ENCODE data around the gene C10orf53. TPM values are rescaled to one million over a fixed set of nuclear protein-coding genes. Genes with fewer than 3 reads are reported as not detected.

C10orf53 gene
- total RNA-seq, 1 donor from 2014 or later, result not detected

GRCh38 chr10:49686651-49687050, 7.2 kb downstream of the C10orf53 start:
- no peaks in the 10 kb centered on the region for H3K27me3 ChIP-seq
- intact Hi-C loops (cut with DNase I), result no loop called here
- H3K27ac ChIP-seq, result no peak overlapping the region
- DNase-seq (ENCODE audit: extremely low spot score in 2 of 2), result no peak
- TF ChIP-seq POLR2AphosphoS5 (IDR thresholded peaks at IDR 0.05; ENCODE audit: insufficient read depth in 1 of 2, low read depth in 1 of 2), result no peak
- TF ChIP-seq CTCF (IDR thresholded peaks at IDR 0.05), result no peak
- TF ChIP-seq POLR2A (IDR thresholded peaks at IDR 0.05), result no peak
- H3K4me3 ChIP-seq, result no peak overlapping the region
- H3K9me3 ChIP-seq, result no peaks in the 10 kb centered on the region
- no peaks in the 10 kb centered on the region for H3K36me3 ChIP-seq
- H3K4me1 ChIP-seq, result no peaks in the 10 kb centered on the region

GRCh38 chr10:49688261-49688846, 8.9 kb downstream of the C10orf53 start:
- Histone ChIP-seq H3K4me3 (no peak overlapping the region), H3K27me3 (no peaks in the 10 kb centered on the region), H3K27ac (no peak overlapping the region), H3K36me3 (no peaks in the 10 kb centered on the region), H3K9me3 (no peaks in the 10 kb centered on the region), H3K4me1 (no peaks in the 10 kb centered on the region)
- peak; percentile 49 to 70 for DNase-seq (ENCODE audit: extremely low spot score in 2 of 2)
- TF ChIP-seq POLR2AphosphoS5 (IDR thresholded peaks at IDR 0.05; ENCODE audit: insufficient read depth in 1 of 2, low read depth in 1 of 2), result no peak
- no peak for TF ChIP-seq CTCF (IDR thresholded peaks at IDR 0.05)
- TF ChIP-seq POLR2A (IDR thresholded peaks at IDR 0.05), result no peak
- intact Hi-C loops (cut with DNase I), result no loop called here

GRCh38 chr10:49688920-49689319, 9.5 kb downstream of the C10orf53 start:
- Histone ChIP-seq H3K27me3 (no peaks in the 10 kb centered on the region), H3K4me1 (no peaks in the 10 kb centered on the region), H3K27ac (no peak overlapping the region), H3K36me3 (no peaks in the 10 kb centered on the region), H3K9me3 (no peaks in the 10 kb centered on the region), H3K4me3 (no peak overlapping the region)
- DNase-seq (ENCODE audit: extremely low spot score in 2 of 2), result peak in 1 of 2 donors; percentile 44
- TF ChIP-seq POLR2AphosphoS5 (IDR thresholded peaks at IDR 0.05; ENCODE audit: insufficient read depth in 1 of 2, low read depth in 1 of 2), result no peak
- no peak for TF ChIP-seq POLR2A (IDR thresholded peaks at IDR 0.05)
- intact Hi-C loops (cut with DNase I), result no loop called here

- TF ChIP-seq POLR2AphosphoS5 (IDR thresholded peaks at IDR 0.05; ENCODE audit: insufficient read depth in 1 of 2, low read depth in 1 of 2) (no peak), CTCF (IDR thresholded peaks at IDR 0.05) (no peak), POLR2A (IDR thresholded peaks at IDR 0.05) (no peak)
- DNase-seq (ENCODE audit: extremely low spot score in 2 of 2), result peak in 1 of 2 donors; percentile 62
- Histone ChIP-seq H3K36me3 (no peaks in the 10 kb centered on the region), H3K27me3 (no peaks in the 10 kb centered on the region), H3K9me3 (no peaks in the 10 kb centered on the region), H3K27ac (no peak overlapping the region), H3K4me3 (no peak overlapping the region), H3K4me1 (no peaks in the 10 kb centered on the region)
- intact Hi-C loops (cut with DNase I), result no loop called here
Measured at GRCh38 chr10:49689882-49690510, 10.5 kb downstream of the C10orf53 start.

- TF ChIP-seq POLR2AphosphoS5 (IDR thresholded peaks at IDR 0.05; ENCODE audit: insufficient read depth in 1 of 2, low read depth in 1 of 2), result no peak
- no peak for TF ChIP-seq CTCF (IDR thresholded peaks at IDR 0.05)
- TF ChIP-seq POLR2A (IDR thresholded peaks at IDR 0.05), result no peak
- intact Hi-C loops (cut with DNase I), result no loop called here
- Histone ChIP-seq H3K27me3 (no peaks in the 10 kb centered on the region), H3K4me1 (no peaks in the 10 kb centered on the region), H3K27ac (no peak overlapping the region), H3K36me3 (no peaks in the 10 kb centered on the region), H3K4me3 (no peak overlapping the region), H3K9me3 (no peaks in the 10 kb centered on the region)
- DNase-seq (ENCODE audit: extremely low spot score in 2 of 2), result peak in 1 of 2 donors; percentile 69
Measured at GRCh38 chr10:49690698-49691356, 11.4 kb downstream of the C10orf53 start.

Measured in vagina (tissue), 2 donors.